ENCODE data around the gene AKAP4.

AKAP4 gene, protein sequence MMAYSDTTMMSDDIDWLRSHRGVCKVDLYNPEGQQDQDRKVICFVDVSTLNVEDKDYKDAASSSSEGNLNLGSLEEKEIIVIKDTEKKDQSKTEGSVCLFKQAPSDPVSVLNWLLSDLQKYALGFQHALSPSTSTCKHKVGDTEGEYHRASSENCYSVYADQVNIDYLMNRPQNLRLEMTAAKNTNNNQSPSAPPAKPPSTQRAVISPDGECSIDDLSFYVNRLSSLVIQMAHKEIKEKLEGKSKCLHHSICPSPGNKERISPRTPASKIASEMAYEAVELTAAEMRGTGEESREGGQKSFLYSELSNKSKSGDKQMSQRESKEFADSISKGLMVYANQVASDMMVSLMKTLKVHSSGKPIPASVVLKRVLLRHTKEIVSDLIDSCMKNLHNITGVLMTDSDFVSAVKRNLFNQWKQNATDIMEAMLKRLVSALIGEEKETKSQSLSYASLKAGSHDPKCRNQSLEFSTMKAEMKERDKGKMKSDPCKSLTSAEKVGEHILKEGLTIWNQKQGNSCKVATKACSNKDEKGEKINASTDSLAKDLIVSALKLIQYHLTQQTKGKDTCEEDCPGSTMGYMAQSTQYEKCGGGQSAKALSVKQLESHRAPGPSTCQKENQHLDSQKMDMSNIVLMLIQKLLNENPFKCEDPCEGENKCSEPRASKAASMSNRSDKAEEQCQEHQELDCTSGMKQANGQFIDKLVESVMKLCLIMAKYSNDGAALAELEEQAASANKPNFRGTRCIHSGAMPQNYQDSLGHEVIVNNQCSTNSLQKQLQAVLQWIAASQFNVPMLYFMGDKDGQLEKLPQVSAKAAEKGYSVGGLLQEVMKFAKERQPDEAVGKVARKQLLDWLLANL

DNA sequence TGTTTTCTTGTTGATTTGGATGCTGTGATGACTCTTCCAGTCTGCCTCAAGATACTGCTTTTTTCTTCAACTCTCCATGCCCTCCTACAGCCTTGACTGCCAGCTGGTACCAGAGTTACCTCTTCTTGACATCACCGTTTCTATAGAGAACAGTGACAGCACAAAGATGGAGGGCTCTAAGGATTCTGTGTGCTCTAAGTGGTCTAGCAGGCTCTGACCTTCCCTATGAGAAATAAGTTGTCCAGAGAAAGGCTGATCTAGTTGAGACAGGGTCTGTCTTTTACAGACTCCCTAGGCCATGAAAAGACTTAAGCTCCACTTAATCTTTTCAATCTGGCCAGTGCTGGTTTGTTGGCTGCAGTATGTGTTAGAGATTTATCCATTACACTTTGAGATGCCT is at the start of gene AKAP4:
AKAP4 (minus strand) TSS at position 101 of the 400 bp plus-strand sequence. CDS start 118 bp downstream, outside the sequence.
- DNase-seq (ENCODE audit: low read depth in 2 of 2): no peak

DNA sequence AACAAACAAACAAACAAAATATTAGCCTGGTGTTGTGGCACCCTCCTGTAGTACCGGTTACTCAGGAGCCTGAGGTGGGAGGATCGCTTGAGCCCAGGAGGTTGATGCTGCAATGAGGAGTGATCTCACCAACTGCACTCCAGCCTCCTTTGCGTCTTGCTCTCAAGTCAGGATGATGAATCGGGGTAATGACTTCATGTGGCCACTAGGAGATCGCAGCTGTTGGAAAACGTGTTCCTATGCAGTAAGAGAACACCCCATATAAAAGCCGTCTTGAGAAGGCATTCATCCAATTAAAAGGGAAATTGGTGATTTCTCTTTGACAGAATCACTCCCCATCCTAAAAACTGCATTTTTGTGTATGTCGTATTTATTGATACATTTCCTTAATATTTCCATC is 10.7 kb upstream of the AKAP4 start:
- no peak for DNase-seq (ENCODE audit: low read depth in 2 of 2)

DNA sequence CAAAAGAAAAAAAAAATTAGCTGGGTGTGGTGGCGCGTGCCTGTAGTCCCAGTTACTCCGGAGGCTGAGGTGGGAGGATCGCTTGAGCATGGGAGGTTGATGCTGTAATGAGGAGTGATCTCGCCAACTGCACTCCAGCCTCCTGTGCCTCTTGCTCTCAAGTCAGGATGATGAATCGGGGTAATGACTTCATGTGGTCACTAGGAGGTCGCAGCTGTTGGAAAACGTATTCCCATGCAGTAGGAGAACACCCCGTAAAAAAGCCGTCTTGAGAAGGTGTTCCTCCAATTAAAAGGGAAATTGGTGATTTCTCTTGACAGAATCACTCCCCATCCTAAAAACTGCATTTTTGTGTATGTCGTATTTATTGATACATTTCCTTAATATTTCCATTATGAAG is 5.9 kb upstream of the AKAP4 start:
- no peak for DNase-seq (ENCODE audit: low read depth in 2 of 2)

DNA sequence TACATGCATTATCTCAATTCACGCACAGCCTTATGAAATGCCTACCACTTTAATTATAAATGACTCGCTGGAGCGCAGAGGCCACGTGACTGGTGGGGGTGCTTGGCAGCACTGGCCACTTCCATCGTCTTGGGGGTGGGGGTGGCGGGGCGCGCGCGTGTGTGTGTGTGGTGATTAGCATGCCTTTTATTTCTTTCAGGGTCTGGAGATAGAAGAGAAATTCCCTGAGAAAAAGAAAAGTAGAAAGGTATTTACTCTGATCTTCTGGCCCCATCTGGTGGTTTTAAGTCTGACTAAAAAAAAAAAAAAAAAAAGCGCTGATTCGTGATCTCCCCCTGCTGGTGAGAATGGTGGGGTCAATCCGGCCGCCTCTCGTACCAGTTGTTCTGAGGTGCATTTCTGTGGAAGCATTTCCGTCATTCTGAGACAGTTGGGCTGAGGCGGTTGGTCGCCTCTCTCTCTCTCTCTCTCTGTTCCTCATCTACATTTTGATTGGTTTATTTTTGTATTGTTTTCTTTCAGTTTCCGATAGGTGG is 3.6 kb upstream of the AKAP4 start, which contains the start of gene CCNB3:
CCNB3 (plus strand) TSS at position 402 of the 536 bp plus-strand sequence. CDS start 80,399 bp downstream, outside the sequence.
- peak; percentile 41 to 51 for DNase-seq (ENCODE audit: low read depth in 2 of 2)

DNA sequence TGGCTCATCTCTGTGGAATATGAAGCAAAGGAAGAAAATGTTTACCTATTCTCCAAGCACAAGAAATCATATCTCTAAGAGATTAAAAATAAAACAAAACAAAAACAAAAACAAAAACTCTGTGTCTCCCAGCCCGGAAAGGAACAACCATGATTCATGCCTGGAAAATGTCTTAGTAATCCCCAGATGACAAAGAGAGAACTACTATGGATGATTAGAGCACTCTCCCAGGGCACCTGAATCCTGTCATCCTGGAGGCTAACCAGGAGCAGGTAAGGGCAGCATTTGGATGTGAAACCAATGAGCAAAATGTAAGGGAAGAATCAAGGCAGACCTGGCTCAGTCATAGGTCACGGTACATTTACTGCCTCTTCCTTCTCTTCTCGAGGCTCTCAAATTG is 1.7 kb upstream of the AKAP4 start:
- no peak for DNase-seq (ENCODE audit: low read depth in 2 of 2)

DNA sequence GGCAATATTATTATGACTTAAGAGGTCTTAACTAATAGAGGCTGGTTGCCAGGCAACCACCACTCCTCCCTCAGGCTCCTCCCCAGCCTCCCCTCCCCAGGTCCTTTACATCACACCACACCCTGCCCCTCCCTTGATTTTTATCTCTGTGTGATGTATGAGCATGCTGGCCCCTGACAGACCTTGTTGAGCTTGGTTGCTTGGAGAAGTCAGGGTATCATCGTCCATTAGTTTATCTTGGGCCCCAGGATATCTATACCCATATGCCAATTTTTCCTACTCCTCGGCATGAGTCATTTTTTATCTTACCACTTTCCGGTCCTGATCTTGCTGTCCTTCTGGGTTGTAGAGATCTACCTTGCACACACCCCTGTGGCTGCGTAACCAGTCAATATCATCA is 2.5 kb downstream of the AKAP4 start:
- no peak for DNase-seq (ENCODE audit: low read depth in 2 of 2)

DNA sequence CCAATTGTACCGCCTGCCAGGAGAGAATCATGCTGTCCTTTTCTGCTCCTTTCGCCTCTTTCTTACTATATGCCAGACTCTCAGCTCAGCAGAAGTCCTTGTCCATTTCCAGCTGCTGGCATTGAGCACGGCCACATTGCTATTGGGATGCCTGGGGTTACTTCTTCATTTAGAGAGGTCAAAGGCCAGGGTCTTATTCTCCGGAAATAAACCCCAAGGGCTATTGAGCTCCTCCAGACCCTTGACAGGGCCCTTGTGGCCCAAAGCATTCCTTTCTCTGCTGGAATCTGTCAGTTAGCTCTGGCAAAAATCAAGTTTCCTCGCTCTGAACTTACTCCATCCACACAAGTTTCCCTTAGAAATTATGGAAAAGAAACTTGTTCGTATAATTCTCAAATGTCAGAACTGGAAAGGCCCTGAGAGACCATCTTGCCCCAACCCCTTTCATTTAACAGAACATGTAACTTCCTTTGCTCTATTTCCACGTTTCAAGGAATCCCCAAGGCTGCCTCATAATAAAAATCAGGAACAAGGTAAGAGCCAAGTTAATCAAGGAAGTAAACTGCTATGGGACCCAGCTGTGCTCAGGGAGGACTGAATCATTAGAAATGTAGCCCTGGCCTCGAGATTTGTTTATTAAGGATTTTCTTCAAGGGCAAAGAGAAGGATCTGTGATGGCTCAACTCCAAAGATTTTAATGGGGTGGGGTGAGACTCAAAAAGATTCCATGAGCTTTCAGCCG is 11.8 kb downstream of the AKAP4 start:
- DNase-seq (ENCODE audit: low read depth in 2 of 2): no peak

DNA sequence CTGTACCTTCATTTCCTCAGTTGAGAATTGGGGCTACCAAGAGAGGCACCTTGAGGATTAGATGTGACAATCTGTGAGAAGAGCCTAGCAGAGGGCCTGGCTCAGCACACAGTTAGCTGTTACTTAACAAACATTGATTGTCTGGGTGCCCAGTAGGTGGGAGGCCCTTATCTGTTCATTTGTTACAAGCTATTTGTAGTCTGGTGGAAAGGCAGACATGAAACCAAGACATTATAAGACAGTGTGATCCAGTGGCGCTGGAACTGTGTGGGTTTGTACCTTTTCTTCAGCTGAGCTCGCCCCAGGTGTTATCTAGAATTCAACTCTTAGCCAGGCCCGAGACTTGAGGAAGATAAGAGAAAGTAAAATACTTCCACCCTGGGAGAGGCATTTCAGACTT is 16.9 kb downstream of the AKAP4 start:
- no peak for DNase-seq (ENCODE audit: low read depth in 2 of 2)

DNA sequence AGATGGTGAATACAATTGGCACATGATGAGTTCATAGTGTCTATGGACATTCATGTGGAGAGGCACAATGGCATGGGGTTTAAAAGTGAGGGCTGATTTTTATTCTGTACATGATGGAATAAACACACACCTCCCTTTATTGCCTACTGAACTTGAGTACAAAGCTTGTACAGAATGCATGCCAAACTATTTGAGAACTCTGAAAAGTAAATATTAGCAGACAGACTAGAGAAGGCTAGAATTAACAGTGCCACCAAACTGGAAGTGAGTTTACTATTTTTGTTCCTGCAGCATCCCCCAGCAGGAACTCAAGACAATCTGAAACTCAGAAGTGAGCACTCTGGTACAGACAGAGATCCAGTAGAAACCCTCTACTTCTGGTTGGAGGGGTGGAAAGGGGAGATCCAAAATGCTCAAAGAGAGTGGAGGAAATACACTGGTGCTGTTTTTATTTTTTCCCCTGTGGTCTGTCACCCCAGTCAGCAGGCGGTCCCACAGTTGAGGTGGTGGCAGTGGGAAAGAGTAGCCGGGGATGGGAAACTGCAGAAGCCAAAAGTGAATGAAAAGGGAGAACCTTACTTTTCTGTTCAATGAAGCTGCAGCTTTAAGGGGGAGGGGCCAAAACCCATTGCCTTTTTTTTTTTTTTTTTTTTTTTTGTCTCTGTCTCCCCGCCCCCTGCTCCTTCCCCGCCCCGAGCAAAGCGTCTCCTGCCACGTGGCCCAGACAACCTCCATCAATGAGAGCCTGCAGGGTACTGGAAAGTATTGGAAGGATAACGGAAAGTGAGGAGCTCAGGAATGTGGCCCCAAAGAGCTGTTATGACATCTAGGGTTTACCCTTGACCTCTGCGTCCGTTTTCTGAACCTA is 20.5 kb downstream of the AKAP4 start:
- no peak for DNase-seq (ENCODE audit: low read depth in 2 of 2)

DNA sequence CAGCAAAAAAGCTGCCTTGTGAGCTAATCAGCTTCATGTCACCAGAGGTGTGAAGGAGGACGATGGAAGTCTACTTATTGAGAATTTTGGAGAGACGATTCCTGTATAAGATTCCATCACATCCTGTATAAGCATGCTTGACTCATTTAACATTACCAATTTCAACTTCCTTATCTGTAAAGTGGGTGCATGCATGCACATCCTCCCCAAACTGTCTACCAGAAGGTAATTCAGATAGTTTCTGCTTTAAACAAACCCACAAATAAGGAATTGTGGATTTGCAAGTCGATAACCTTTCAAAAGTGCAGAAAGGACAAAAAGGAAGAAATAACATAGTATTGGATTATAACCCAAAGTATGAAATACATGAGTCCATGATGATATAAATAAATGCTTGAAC is 31.1 kb downstream of the AKAP4 start:
- no peak for DNase-seq (ENCODE audit: low read depth in 2 of 2)

DNA sequence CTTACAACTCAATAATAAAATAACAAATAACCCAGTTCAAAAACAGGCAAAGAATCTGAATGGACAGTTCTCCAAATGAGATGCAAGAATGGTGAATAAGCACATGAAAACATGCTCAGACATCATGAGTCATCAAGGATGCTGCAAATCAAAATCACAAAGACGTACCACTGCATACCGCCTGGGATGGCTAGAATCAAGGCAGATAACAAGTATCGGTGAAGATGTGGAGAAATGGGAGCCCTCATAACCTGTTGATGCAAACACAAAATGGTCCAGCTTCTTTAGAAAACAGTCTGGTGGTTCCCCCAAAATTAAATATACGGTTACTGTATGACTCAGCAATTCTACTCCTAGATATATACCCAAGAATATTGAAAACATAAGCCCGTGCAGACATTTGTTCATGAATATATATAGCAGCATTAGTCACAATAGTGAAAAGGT is 32.5 kb downstream of the AKAP4 start:
- DNase-seq (ENCODE audit: low read depth in 2 of 2): no peak

DNA sequence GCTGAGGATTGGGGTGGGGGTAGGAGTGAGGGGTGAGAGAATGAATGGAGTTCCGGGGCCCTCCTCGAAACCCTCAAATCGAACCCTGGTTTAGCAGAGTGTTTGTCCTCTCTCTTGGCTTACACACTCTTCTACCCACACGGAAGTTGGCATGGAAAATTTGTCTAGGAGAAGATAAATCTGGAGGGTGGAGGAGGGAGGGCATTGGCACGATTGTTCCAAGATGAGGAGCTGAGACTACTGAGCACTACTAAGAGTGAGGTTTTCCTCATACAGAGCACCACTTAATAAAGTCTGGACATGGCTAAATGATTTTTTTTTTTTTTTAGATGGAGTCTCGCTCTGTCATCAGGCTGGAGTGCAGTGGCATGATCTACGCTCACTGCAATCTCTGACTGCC is 33.4 kb downstream of the AKAP4 start:
- no peak for DNase-seq (ENCODE audit: low read depth in 2 of 2)

DNA sequence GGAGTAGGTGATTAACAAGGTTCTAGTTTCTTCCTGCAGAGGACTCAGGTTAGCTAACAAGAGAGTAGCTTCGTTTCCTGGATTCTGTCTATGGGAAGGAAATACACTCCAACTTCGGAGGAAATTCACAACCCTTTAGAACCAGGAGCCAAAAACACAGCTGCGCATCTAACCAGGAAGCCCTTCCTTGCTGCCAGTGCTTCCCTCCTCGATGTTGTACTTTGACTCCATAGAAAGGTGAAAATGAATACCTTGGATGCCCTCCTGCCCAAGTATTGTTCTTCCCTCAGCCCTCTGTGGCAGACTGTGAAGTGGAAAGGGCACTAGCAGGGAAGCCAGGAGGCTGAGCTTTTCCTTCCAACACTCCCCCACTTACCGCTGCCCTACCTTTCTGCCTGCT is 35.1 kb downstream of the AKAP4 start:
- no peak for DNase-seq (ENCODE audit: low read depth in 2 of 2)

DNA sequence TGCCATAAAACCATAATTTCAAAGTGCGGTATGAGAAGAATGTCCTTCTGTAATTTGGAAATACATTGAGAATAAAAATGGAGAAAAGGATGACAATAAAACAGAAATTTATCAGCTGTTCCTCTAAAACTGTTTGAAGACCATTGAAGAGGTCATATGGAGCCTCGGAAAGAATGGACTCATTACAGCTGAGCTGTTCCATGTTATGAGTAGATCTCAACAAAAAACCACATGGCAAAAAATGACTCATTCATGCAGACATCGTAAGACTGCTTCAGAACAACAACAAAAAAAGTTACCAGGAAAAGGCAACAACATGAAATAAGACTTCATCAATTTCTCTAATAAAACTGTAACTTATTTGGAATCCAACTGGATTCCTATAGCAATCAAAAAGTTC is 39.7 kb downstream of the AKAP4 start:
- no peak for DNase-seq (ENCODE audit: low read depth in 2 of 2)

DNA sequence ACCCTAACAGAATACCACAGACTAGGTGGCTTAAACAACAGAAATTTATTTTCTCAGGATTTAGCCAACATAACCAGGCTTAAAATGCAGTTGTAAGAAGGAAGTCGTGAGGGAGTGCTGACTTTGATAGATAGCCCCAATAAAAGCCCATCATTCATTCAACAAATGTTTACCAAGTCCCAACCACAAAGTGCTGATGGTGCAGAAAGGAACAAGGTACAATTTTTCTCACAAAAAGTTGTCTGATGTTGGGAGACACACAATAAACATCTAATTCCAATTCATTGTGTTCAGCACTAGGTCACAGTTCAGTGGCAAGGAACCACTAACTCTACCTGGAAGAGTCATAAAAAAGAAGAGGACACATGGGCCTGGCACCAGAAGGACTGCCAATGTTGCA is 42.2 kb downstream of the AKAP4 start:
- DNase-seq (ENCODE audit: low read depth in 2 of 2): no peak

DNA sequence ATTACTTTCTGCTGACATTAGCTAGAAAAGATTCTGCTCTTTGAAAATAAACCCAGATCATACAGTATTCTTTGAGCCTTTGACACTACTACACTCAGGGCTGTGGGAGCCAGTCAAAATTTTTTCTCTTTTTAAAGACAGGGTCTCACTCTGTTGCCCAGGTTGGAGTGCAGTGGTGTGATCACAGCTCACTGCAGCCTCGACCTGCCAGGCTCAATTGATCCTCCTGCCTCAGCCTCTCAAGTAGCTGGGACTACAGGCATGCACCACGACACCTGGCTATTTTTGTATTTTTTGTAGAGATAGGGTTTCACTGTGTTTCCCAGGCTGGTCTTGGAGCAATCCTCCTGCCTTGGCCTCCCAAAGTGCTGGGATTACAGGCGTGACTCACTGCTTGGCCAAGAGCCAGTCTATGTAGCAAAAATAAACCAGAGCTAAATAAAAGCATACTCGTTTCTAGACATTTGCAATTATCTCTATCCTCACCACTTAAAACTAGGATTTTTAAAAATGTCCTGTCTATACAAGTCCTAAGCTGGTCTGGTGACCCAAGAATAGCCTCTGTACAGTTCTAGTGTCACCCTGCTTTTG is 43.2 kb downstream of the AKAP4 start:
- no peak for DNase-seq (ENCODE audit: low read depth in 2 of 2)

DNA sequence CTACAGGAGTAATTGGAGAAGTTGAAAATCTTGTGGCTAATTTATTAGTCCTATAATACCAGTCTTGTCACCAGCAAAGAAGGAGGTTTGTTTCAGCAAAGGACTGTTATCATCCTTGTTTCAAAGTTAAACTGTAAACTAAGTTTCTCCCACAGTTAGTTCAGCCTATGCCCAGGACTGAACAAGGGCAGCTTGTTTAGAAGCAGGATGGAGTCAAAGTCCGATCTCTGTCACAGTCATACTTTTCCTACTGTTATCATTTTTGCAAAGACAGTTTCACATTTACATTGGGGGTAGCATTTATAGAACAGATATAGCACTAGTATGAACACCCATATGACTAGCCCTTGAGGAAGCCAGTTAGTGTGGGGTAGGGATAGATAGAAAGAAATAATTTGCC is 46.4 kb downstream of the AKAP4 start:
- DNase-seq (ENCODE audit: low read depth in 2 of 2): no peak

DNA sequence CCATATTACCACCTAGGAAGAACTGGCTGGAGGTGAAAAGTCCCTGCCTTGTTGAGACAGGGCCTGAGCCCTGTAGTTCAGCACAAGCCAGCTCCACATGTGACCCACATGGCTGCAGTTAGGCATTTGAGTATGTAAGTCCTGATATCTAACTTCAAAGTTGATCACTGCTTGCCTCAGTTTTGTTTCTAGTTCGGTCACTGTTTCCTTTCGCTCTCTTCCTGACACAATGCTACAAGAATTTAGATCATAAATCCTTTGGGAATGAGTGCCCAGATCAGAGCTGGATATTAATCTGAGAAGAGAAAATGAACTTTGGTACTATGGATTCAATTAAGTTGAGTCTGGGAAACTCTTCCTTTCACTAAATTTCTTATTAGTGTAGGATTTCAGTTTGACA is 48.4 kb downstream of the AKAP4 start:
- no peak for DNase-seq (ENCODE audit: low read depth in 2 of 2)

DNA sequence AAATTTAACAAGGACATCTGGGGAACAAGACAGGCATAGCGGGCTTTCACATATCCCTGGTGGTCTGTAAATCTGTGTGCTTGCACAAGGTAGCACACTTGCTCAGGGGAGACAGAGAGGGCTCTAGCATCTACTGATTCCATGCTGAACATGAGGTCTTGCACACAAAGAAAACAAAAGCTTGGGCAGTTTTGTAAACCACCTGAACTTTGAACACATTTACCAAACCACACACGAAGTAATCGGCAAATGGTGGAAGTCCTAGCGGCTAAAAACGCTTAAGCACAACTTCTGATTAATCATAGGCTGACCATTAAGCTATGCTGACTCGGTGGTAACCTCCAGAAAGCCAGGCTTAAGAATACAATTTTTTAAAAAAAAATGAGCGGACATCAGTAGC is 52.8 kb downstream of the AKAP4 start:
- no peak for DNase-seq (ENCODE audit: low read depth in 2 of 2)
